ENCODE results near the gene PTPRG.

PTPRG gene

GRCh38 chr3:62261736-62262135 is 700.4 kb downstream of the PTPRG start:
- no peaks in the 10 kb centered on the region for H3K36me3 ChIP-seq (replicated peaks; ENCODE audit: low read depth, low read length)
- H3K27ac ChIP-seq (ENCODE audit: low read length): no peak overlapping the region
- TF ChIP-seq CTCF (IDR thresholded peaks at IDR 0.05; ENCODE audit: low read depth, low read length): no peak
- TF ChIP-seq EZH2phosphoT487 (IDR thresholded peaks at IDR 0.05; ENCODE audit: low read depth): no peak
- H3K9me3 ChIP-seq (ENCODE audit: insufficient read depth, low read length): no peaks in the 10 kb centered on the region
- H3K4me1 ChIP-seq (ENCODE audit: low read length): peaks cover 12% of the 10 kb centered on the region
- H3K4me3 ChIP-seq (ENCODE audit: low read length): no peak overlapping the region
- H3K27me3 ChIP-seq (ENCODE audit: low read depth, low read length): no peaks in the 10 kb centered on the region
- H3K4me2 ChIP-seq (ENCODE audit: low read length): peak overlapping the region; percentile 25
- H3K79me2 ChIP-seq (ENCODE audit: low read length): no peaks in the 10 kb centered on the region
- H2AFZ ChIP-seq (ENCODE audit: low read depth, low read length): no peak overlapping the region
- H3K9ac ChIP-seq (ENCODE audit: low read length): no peak overlapping the region
- no peaks in the 10 kb centered on the region; the same call in 1 of the 2 replicates for H4K20me1 ChIP-seq (ENCODE audit: insufficient read depth, low read length)

- Histone ChIP-seq H3K4me1 (ENCODE audit: low read length) (peaks cover 12% of the 10 kb centered on the region), H3K9me3 (ENCODE audit: insufficient read depth, low read length) (no peaks in the 10 kb centered on the region), H2AFZ (ENCODE audit: low read depth, low read length) (no peak overlapping the region), H3K27ac (ENCODE audit: low read length) (no peak overlapping the region), H4K20me1 (ENCODE audit: insufficient read depth, low read length) (no peaks in the 10 kb centered on the region; the same call in 1 of the 2 replicates), H3K4me2 (ENCODE audit: low read length) (no peak overlapping the region), H3K79me2 (ENCODE audit: low read length) (no peaks in the 10 kb centered on the region), H3K4me3 (ENCODE audit: low read length) (no peak overlapping the region), H3K9ac (ENCODE audit: low read length) (no peak overlapping the region), H3K36me3 (replicated peaks; ENCODE audit: low read depth, low read length) (no peaks in the 10 kb centered on the region), H3K27me3 (ENCODE audit: low read depth, low read length) (no peaks in the 10 kb centered on the region)
- no peak for TF ChIP-seq CTCF (IDR thresholded peaks at IDR 0.05; ENCODE audit: low read depth, low read length)
- TF ChIP-seq EZH2phosphoT487 (IDR thresholded peaks at IDR 0.05; ENCODE audit: low read depth): no peak
Measured at GRCh38 chr3:62265528-62265927, 704.2 kb downstream of the PTPRG start.

- no peak overlapping the region for H3K4me2 ChIP-seq (ENCODE audit: low read length)
- H2AFZ ChIP-seq (ENCODE audit: low read depth, low read length): no peak overlapping the region
- no peak overlapping the region for H3K9ac ChIP-seq (ENCODE audit: low read length)
- no peaks in the 10 kb centered on the region for H3K79me2 ChIP-seq (ENCODE audit: low read length)
- no peak overlapping the region for H3K27ac ChIP-seq (ENCODE audit: low read length)
- no peaks in the 10 kb centered on the region for H3K36me3 ChIP-seq (replicated peaks; ENCODE audit: low read depth, low read length)
- no peaks in the 10 kb centered on the region for H3K27me3 ChIP-seq (ENCODE audit: low read depth, low read length)
- H3K9me3 ChIP-seq (ENCODE audit: insufficient read depth, low read length): no peaks in the 10 kb centered on the region
- no peaks in the 10 kb centered on the region; the same call in 1 of the 2 replicates for H4K20me1 ChIP-seq (ENCODE audit: insufficient read depth, low read length)
- no peak for TF ChIP-seq EZH2phosphoT487 (IDR thresholded peaks at IDR 0.05; ENCODE audit: low read depth)
- H3K4me3 ChIP-seq (ENCODE audit: low read length): no peak overlapping the region
- peaks cover 5% of the 10 kb centered on the region for H3K4me1 ChIP-seq (ENCODE audit: low read length)
Measured at GRCh38 chr3:62266668-62267283, 705.4 kb downstream of the PTPRG start.

- Histone ChIP-seq H3K4me3 (ENCODE audit: low read length) (no peak overlapping the region), H3K27ac (ENCODE audit: low read length) (no peak overlapping the region), H3K9me3 (ENCODE audit: insufficient read depth, low read length) (no peaks in the 10 kb centered on the region), H3K4me2 (ENCODE audit: low read length) (no peak overlapping the region), H3K36me3 (replicated peaks; ENCODE audit: low read depth, low read length) (peaks cover 3% of the 10 kb centered on the region), H3K4me1 (ENCODE audit: low read length) (peaks cover 9% of the 10 kb centered on the region), H3K9ac (ENCODE audit: low read length) (no peak overlapping the region), H2AFZ (ENCODE audit: low read depth, low read length) (no peak overlapping the region), H3K27me3 (ENCODE audit: low read depth, low read length) (no peaks in the 10 kb centered on the region), H3K79me2 (ENCODE audit: low read length) (no peaks in the 10 kb centered on the region), H4K20me1 (ENCODE audit: insufficient read depth, low read length) (no peaks in the 10 kb centered on the region)
- TF ChIP-seq CTCF (IDR thresholded peaks at IDR 0.05; ENCODE audit: low read depth, low read length): no peak
- no peak for TF ChIP-seq EZH2phosphoT487 (IDR thresholded peaks at IDR 0.05; ENCODE audit: low read depth)
Measured at GRCh38 chr3:62276658-62277180, 715.3 kb downstream of the PTPRG start.

Measured in OCI-LY3 (cell line).